Endodermal cell (in vitro differentiated cells): ENCODE measurements around the gene AIM2. TPM values are rescaled to one million over a fixed set of nuclear protein-coding genes. Genes with fewer than 3 reads are reported as not detected.
A peak's percentile ranks its signal among the peaks of the same experiment; 100 is the strongest.
"Not testable (repeated sequence)": the region's sequence is repeated elsewhere in the genome, so short reads cannot be mapped to it uniquely, and the experiment has no call there.

ENCODE experiments used
- DNase-seq: peaks from one replicate; pipeline ENCODE4 v3.0.0-alpha.2; 2017
- H3K27ac ChIP-seq: 2 replicates; pipeline ENCODE4 v1.5.1; 2013; ENCODE audit warnings: mild to moderate bottlenecking, low read depth, low read length, moderate library complexity
- H3K27me3 ChIP-seq: 2 replicates; pipeline ENCODE4 v1.6.1; 2013; ENCODE audit warnings: mild to moderate bottlenecking, low read length, moderate library complexity; ENCODE audit not compliant: insufficient read depth, control insufficient read depth, poor library complexity, severe bottlenecking
- H3K36me3 ChIP-seq: 2 replicates; pipeline ENCODE4 v1.7.0; 2013; ENCODE audit warnings: mild to moderate bottlenecking, low read length, moderate library complexity; ENCODE audit not compliant: control insufficient read depth, insufficient read depth
- H3K4me1 ChIP-seq: one replicate; pipeline ENCODE4 v1.7.0; 2013; ENCODE audit warnings: low read length; ENCODE audit not compliant: control insufficient read depth, insufficient read depth
- H3K4me3 ChIP-seq: 2 replicates; pipeline ENCODE4 v1.5.1; 2013; ENCODE audit warnings: mild to moderate bottlenecking, low read length, moderate library complexity
- H3K9ac ChIP-seq: 2 replicates; pipeline ENCODE4 v1.6.1; 2013; ENCODE audit warnings: mild to moderate bottlenecking, low read length, moderate library complexity; ENCODE audit not compliant: poor library complexity, severe bottlenecking; ENCODE audit errors: extremely low read depth
- H3K9me3 ChIP-seq: 2 replicates; pipeline ENCODE4 v1.6.1; 2013; ENCODE audit warnings: mild to moderate bottlenecking, low read length, moderate library complexity; ENCODE audit not compliant: control insufficient read depth
- H3K27ac Mint-ChIP-seq: 2 replicates; pipeline ENCODE4 v1.8.0; 2020; ENCODE audit warnings: mixed read lengths
- H3K27me3 Mint-ChIP-seq: 2 replicates; pipeline ENCODE4 v1.8.0; 2021; ENCODE audit warnings: mild to moderate bottlenecking, mixed read lengths; ENCODE audit not compliant: insufficient read depth
- H3K36me3 Mint-ChIP-seq: 2 replicates; pipeline ENCODE4 v1.8.0; 2020; ENCODE audit warnings: low read depth, mixed read lengths
- H3K4me1 Mint-ChIP-seq: 2 replicates; pipeline ENCODE4 v1.8.0; 2020; ENCODE audit warnings: mixed read lengths
- H3K4me3 Mint-ChIP-seq: 2 replicates; pipeline ENCODE4 v1.8.0; 2020; ENCODE audit warnings: mild to moderate bottlenecking, moderate library complexity, mixed read lengths
- H3K9me3 Mint-ChIP-seq: 2 replicates; pipeline ENCODE4 v1.8.0; 2020; ENCODE audit warnings: mild to moderate bottlenecking, mixed read lengths
- CTCF ChIP-seq: fragments of 200-600 bp; sonication (generic); conservative IDR thresholded peaks from 2 replicates; pipeline ENCODE4 v1.5.0; 2021; ENCODE audit warnings: antibody characterized with exemption, mild to moderate bottlenecking
- WGBS, 2 experiments: methylation state at CpG; one replicate each; pipeline versions ENCODE4 v1.1.5 to v1.1.7; 2013; ENCODE audit warnings: missing lambda C conversion rate in 2 of 2, mixed read lengths in 1 of 2; ENCODE audit not compliant: insufficient coverage in 1 of 2, insufficient read length in 1 of 2; 5-methylcytosine and 5-hydroxymethylcytosine counted together
- total RNA-seq, 2 donors: library from RNA; stranded (reverse); fragmentation: NEBNext Ultra II Directional in 1 of 2; extraction: Animal tissue kit (Norgen Biotek cat#: 25700) in 1 of 2; gene quantifications; 2 replicates in 1 of 2; 3 replicates in 1 of 2; pipeline ENCODE4 v1.2.1, GENCODE V29; 2021

Gene AIM2
- total RNA-seq, 2 donors from 2014 or later: 2.0 to 4.2 TPM

GRCh38 chr1:159040206-159040605, 36.4 kb downstream of the AIM2 start:
- WGBS, 2 experiments: no CpG with 5 or more reads among the region's 1 CpG
- H3K27ac ChIP-seq: no peak overlapping the region

GRCh38 chr1:159030877-159031447, 45.6 kb downstream of the AIM2 start:
- Mint-ChIP-seq H3K4me3 (peak overlapping the region; percentile 38), H3K4me1 (peaks cover 31% of the 10 kb centered on the region), H3K27me3 (no peaks in the 10 kb centered on the region), H3K9me3 (peaks cover 5% of the 10 kb centered on the region), H3K27ac (peak overlapping the region; percentile 98), H3K36me3 (peaks cover 12% of the 10 kb centered on the region)
- Histone ChIP-seq H3K9ac (peak overlapping the region; percentile 34), H3K36me3 (no peaks in the 10 kb centered on the region), H3K9me3 (peaks cover 5% of the 10 kb centered on the region), H3K4me1 (peaks cover 5% of the 10 kb centered on the region), H3K27me3 (no peaks in the 10 kb centered on the region), H3K27ac (no peak overlapping the region), H3K4me3 (peak overlapping the region; percentile 21)
- no peak for TF ChIP-seq CTCF
- WGBS, 2 experiments: 74 to 83% methylated on average over 2 to 3 of the region's 3 CpGs
- DNase-seq: peak; percentile 67

More at GRCh38 chr1:159040206-159040605, 36.4 kb downstream of the AIM2 start:
- Mint-ChIP-seq H3K27me3 (no peaks in the 10 kb centered on the region), H3K36me3 (no peaks in the 10 kb centered on the region), H3K9me3 (no peaks in the 10 kb centered on the region), H3K4me3 (no peak overlapping the region), H3K27ac (no peak overlapping the region), H3K4me1 (peaks cover 3% of the 10 kb centered on the region)
- no peak for DNase-seq
- no peak overlapping the region for H3K4me3 ChIP-seq
- H3K9ac ChIP-seq: no peak overlapping the region
- no peaks in the 10 kb centered on the region for H3K9me3 ChIP-seq
- H3K4me1 ChIP-seq: peaks cover 4% of the 10 kb centered on the region
- H3K27me3 ChIP-seq: no peaks in the 10 kb centered on the region
- no peak for TF ChIP-seq CTCF
- no peaks in the 10 kb centered on the region for H3K36me3 ChIP-seq

- H3K27me3 ChIP-seq: no peaks in the 10 kb centered on the region
- H3K36me3 ChIP-seq: no peaks in the 10 kb centered on the region
- peaks cover 5% of the 10 kb centered on the region for H3K4me1 ChIP-seq
- H3K9me3 Mint-ChIP-seq: peaks cover 5% of the 10 kb centered on the region
- peak overlapping the region; percentile 98 for H3K27ac Mint-ChIP-seq
- H3K27ac ChIP-seq: no peak overlapping the region
- H3K36me3 Mint-ChIP-seq: peaks cover 13% of the 10 kb centered on the region
- 93% methylated on average over 1 of the region's 1 CpG; no CpG with 5 or more reads in 1 of the 2 experiments for WGBS, 2 experiments
- no peak overlapping the region for H3K9ac ChIP-seq
- no peak overlapping the region for H3K4me3 ChIP-seq
- H3K4me1 Mint-ChIP-seq: peaks cover 31% of the 10 kb centered on the region
- peak overlapping the region; percentile 38 for H3K4me3 Mint-ChIP-seq
- H3K9me3 ChIP-seq: peaks cover 5% of the 10 kb centered on the region
- no peaks in the 10 kb centered on the region for H3K27me3 Mint-ChIP-seq
- TF ChIP-seq CTCF: no peak
- DNase-seq: no peak
Observed at GRCh38 chr1:159030311-159030710, 46.3 kb downstream of the AIM2 start.

- H3K4me1 ChIP-seq, H3K4me3 Mint-ChIP-seq, H3K27me3 ChIP-seq, H3K27me3 Mint-ChIP-seq, H3K9me3 ChIP-seq, H3K27ac ChIP-seq, H3K36me3 Mint-ChIP-seq, H3K27ac Mint-ChIP-seq, H3K9me3 Mint-ChIP-seq, H3K9ac ChIP-seq, H3K36me3 ChIP-seq, H3K4me3 ChIP-seq, DNase-seq: not testable (repeated sequence)
- WGBS, 2 experiments: 91% methylated on average over 2 of the region's 2 CpGs; no CpG with 5 or more reads in 1 of the 2 experiments
- peaks cover 37% of the 10 kb centered on the region for H3K4me1 Mint-ChIP-seq
Observed at GRCh38 chr1:159026841-159027240, 49.7 kb downstream of the AIM2 start.
